Fibroblast of pulmonary artery (primary cell): ENCODE results near the gene ZNF548.
"Not testable (repeated sequence)": the region's sequence is repeated elsewhere in the genome, so short reads cannot be mapped to it uniquely, and the experiment has no call there.

Source experiments
- DNase-seq: peaks from one replicate; pipeline ENCODE4 v3.0.0-alpha.2; 2010; ENCODE audit warnings: low read depth
- H3K4me3 ChIP-seq: replicated peaks from 2 replicates; pipeline ENCODE4 v1.5.1; 2011; ENCODE audit warnings: low read depth, mild to moderate bottlenecking, control low read depth, low read length, moderate library complexity
- CTCF ChIP-seq: IDR thresholded peaks from 2 replicates; pipeline ENCODE4 v1.5.1; 2011; ENCODE audit warnings: mild to moderate bottlenecking, control low read depth, low read length, inconsistent platforms; ENCODE audit errors: missing control alignments

Gene ZNF548

GRCh38 chr19:57357406-57357805 lies 32.2 kb upstream of the ZNF548 start:
- no peak overlapping the region for H3K4me3 ChIP-seq
- TF ChIP-seq CTCF: no peak
- no peak for DNase-seq

GRCh38 chr19:57359300-57359699 lies 30.4 kb upstream of the ZNF548 start:
- no peak for TF ChIP-seq CTCF
- no peak overlapping the region for H3K4me3 ChIP-seq
- DNase-seq: no peak

- DNase-seq: no peak
- H3K4me3 ChIP-seq: peak overlapping the region; percentile 91
- no peak for TF ChIP-seq CTCF
These were observed 27.2 kb upstream of the ZNF548 start for GRCh38 chr19:57362419-57362818.

GRCh38 chr19:57362997-57363687 lies 26.5 kb upstream of the ZNF548 start, which contains the start of the genes TRAPPC2B and ZNF547:
TRAPPC2B (plus strand) TSS chr19:57363551; CDS start chr19:57364834, 1,283 bp downstream.
ZNF547 (plus strand) TSS chr19:57363551; CDS start chr19:57368556, 5,005 bp downstream.
- H3K4me3 ChIP-seq: peak within 1 kb of the TSS; percentile 91
- DNase-seq: peak; percentile 100

GRCh38 chr19:57363688-57364181 lies 25.9 kb upstream of the ZNF548 start:
- peak overlapping the region; percentile 91 for H3K4me3 ChIP-seq
- TF ChIP-seq CTCF: no peak
- DNase-seq: peak; percentile 21

More at GRCh38 chr19:57362997-57363687, 26.5 kb upstream of the ZNF548 start, which contains the start of the genes TRAPPC2B and ZNF547:
- TF ChIP-seq CTCF: no peak

GRCh38 chr19:57366776-57367175 lies 22.9 kb upstream of the ZNF548 start:
- no peak overlapping the region for H3K4me3 ChIP-seq
- no peak for TF ChIP-seq CTCF
- DNase-seq: no peak

GRCh38 chr19:57374179-57374578 lies 15.5 kb upstream of the ZNF548 start:
- no peak for DNase-seq
- no peak for TF ChIP-seq CTCF
- H3K4me3 ChIP-seq: no peak overlapping the region

GRCh38 chr19:57374647-57375046 lies 15.0 kb upstream of the ZNF548 start:
- DNase-seq, H3K4me3 ChIP-seq: not testable (repeated sequence)
